HepG2 (cell line): ENCODE measurements around the gene COLEC12. TPM values are rescaled to one million over a fixed set of nuclear protein-coding genes. Genes with fewer than 3 reads are reported as not detected.

Experiments
- ARNTL ChIP-seq: sonication (generic); formaldehyde crosslinking; IDR thresholded peaks from 2 replicates; pipeline ENCODE4 v1.4.0; 2020; ENCODE audit warnings: mild to moderate bottlenecking, missing genetic modification reagents
- CBFB ChIP-seq: sonication (generic); formaldehyde crosslinking; IDR thresholded peaks from 2 replicates; pipeline ENCODE4 v1.4.0; 2020; ENCODE audit warnings: missing genetic modification reagents
- FOXA1 ChIP-seq, 2 experiments: fragments of 450-650 bp in 1 of 2; sonication (generic) in 1 of 2; formaldehyde crosslinking in 1 of 2; IDR thresholded peaks; 2 replicates each; pipeline versions ENCODE4 v1.4.0 to v1.6.1; 2016 to 2020; ENCODE audit warnings: missing genetic modification reagents in 1 of 2
- GATAD2A ChIP-seq: IDR thresholded peaks from 2 replicates; pipeline ENCODE4 v1.6.1; 2016
- KLF9 ChIP-seq: IDR thresholded peaks from 2 replicates; pipeline ENCODE4 v1.6.1; 2016; ENCODE audit warnings: low read depth
- MTA1 ChIP-seq: sonication (generic); formaldehyde crosslinking; IDR thresholded peaks from 2 replicates; pipeline ENCODE4 v1.4.0; 2020; ENCODE audit warnings: missing genetic modification reagents, mild to moderate bottlenecking, borderline replicate concordance
- PTBP1 ChIP-seq: fragments of 200-400 bp; formaldehyde crosslinking; IDR thresholded peaks from 2 replicates; pipeline ENCODE4 v1.6.1; 2018; ENCODE audit warnings: low read length, low read depth; ENCODE audit not compliant: poor library complexity, severe bottlenecking
- TCF7 ChIP-seq: sonication (generic); IDR thresholded peaks from 2 replicates; pipeline ENCODE4 v1.6.1; 2016; ENCODE audit warnings: antibody characterized with exemption, low read depth
- YEATS2 ChIP-seq: sonication (generic); formaldehyde crosslinking; IDR thresholded peaks from 2 replicates; pipeline ENCODE4 v1.4.0; 2020; ENCODE audit warnings: missing genetic modification reagents, borderline replicate concordance
- ZIK1 ChIP-seq: sonication (generic); formaldehyde crosslinking; IDR thresholded peaks from 2 replicates; pipeline ENCODE4 v1.5.0; 2020; ENCODE audit warnings: mild to moderate bottlenecking, low read depth, missing genetic modification reagents, borderline replicate concordance
- ZNF232 ChIP-seq: sonication (generic); formaldehyde crosslinking; IDR thresholded peaks from 2 replicates; pipeline ENCODE4 v1.4.0; 2020; ENCODE audit warnings: missing genetic modification reagents, borderline replicate concordance
- ZNF329 ChIP-seq: sonication (generic); formaldehyde crosslinking; IDR thresholded peaks from 2 replicates; pipeline ENCODE4 v1.9.0; 2021; ENCODE audit warnings: low read depth, mild to moderate bottlenecking, missing genetic modification reagents
- ZSCAN25 ChIP-seq: sonication (generic); formaldehyde crosslinking; IDR thresholded peaks from 2 replicates; pipeline ENCODE4 v1.8.0; 2022; ENCODE audit warnings: mild to moderate bottlenecking, missing genetic modification reagents
- polyA plus RNA-seq, 8 experiments: library from polyadenylated mRNA; depleted of rRNA in 3 of 8; stranded (reverse) in 7 of 8; unstranded in 1 of 8; fragments of >200 nt; fragmentation: Illumina TruSeq in 4 of 8; extraction: Trizol in 4 of 8; gene quantifications; 2 replicates each; pipeline versions ENCODE4 v1.2.1 to v1.2.3, GENCODE V29; 2011 to 2016; ENCODE audit warnings: low read depth in 4 of 8, missing spikeins in 1 of 8, mixed read lengths in 1 of 8; ENCODE audit not compliant: insufficient read depth in 1 of 8
- total RNA-seq, 5 experiments: library from RNA; depleted of rRNA; stranded (reverse); fragments of >200 nt; fragmentation: Illumina TruSeq; extraction: Trizol; gene quantifications; 2 replicates each; pipeline ENCODE4 v1.2.3, GENCODE V29; 2016; ENCODE audit warnings: low read depth in 1 of 5
- TF ChIP-seq, protein P1 (sequence below): sonication (generic); formaldehyde crosslinking; IDR thresholded peaks from 2 replicates; pipeline ENCODE4 v1.8.1; 2022; ENCODE audit warnings: mild to moderate bottlenecking, missing genetic modification reagents
- TF ChIP-seq, protein P2 (sequence below): sonication (generic); formaldehyde crosslinking; IDR thresholded peaks from 2 replicates; pipeline ENCODE4 v1.5.0; 2020; ENCODE audit warnings: missing genetic modification reagents
- TF ChIP-seq, protein P3 (sequence below): sonication (generic); formaldehyde crosslinking; IDR thresholded peaks from 2 replicates; pipeline ENCODE4 v1.5.1; 2020; ENCODE audit warnings: mild to moderate bottlenecking, missing genetic modification reagents, moderate library complexity

COLEC12 gene
- total and polyA plus RNA-seq, 2 of the 13 experiments (the other 11 are each of a cell fraction or from before 2014, with no cell fraction given): 0.02 to 0.11 TPM

DNA sequence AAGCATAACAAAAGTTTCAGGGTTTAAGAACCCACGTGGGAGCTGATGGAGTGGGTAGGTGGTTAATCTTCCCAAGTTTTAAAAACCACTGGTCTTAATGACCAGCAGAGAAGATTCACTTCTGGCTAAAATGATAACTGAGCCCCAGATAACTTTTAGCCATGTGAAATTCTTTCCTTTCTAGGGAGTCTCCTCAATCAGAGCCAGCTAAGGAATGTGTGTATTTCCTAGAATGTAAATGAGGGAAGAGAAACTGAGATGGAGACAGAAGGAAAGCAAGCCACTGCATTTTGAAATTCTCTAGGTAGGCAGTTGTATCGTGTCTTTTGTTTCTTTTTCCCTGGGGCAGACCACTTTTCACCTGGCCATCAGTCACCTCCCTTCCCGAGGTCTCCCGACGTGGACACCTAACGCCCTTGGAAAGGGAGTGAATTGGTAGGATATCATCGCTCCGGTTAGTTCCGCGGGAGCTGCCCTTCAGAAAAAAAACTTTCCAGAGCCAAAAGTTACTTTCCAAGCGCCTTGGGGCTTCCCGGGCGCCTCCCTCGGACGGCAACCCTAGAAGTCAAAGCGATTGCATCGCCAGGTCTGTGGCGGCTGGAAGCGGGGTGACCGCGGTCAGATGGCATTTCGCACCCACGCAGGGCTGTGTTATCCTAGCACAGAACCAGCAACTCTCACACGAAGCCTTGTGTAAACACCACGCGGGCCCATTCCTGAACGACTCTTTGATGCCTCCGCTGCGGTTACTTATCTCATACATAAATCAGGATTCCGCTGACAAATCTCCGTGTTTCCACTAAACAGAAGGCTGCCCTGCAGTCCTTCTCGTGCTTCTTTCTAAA lies 1.3 kb downstream of the COLEC12 start (continued):
- TF ChIP-seq CBFB (CRISPR knock-in tag): peak; percentile 75; the same call in 1 of the 2 replicates
- no peak for TF ChIP-seq ZNF232
- 0 out of 2 replicates have a peak, but pooled peaks have one; percentile 14 for TF ChIP-seq GATAD2A (CRISPR knock-in tag)
- TF ChIP-seq, protein P1, sequence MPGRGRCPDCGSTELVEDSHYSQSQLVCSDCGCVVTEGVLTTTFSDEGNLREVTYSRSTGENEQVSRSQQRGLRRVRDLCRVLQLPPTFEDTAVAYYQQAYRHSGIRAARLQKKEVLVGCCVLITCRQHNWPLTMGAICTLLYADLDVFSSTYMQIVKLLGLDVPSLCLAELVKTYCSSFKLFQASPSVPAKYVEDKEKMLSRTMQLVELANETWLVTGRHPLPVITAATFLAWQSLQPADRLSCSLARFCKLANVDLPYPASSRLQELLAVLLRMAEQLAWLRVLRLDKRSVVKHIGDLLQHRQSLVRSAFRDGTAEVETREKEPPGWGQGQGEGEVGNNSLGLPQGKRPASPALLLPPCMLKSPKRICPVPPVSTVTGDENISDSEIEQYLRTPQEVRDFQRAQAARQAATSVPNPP (CRISPR knock-in tag): no peak
- no peak for TF ChIP-seq ZSCAN25
- TF ChIP-seq KLF9: no peak
- TF ChIP-seq ZNF329 (CRISPR knock-in tag): no peak
- peak; percentile 48; the same call in 1 of the 2 replicates for TF ChIP-seq TCF7
- TF ChIP-seq, protein P2, sequence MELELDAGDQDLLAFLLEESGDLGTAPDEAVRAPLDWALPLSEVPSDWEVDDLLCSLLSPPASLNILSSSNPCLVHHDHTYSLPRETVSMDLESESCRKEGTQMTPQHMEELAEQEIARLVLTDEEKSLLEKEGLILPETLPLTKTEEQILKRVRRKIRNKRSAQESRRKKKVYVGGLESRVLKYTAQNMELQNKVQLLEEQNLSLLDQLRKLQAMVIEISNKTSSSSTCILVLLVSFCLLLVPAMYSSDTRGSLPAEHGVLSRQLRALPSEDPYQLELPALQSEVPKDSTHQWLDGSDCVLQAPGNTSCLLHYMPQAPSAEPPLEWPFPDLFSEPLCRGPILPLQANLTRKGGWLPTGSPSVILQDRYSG (CRISPR knock-in tag): no peak
- no peak for TF ChIP-seq MTA1 (CRISPR knock-in tag)
- TF ChIP-seq FOXA1 (IDR thresholded peaks at IDR 0.05): no peak
- peak; percentile 33; the same call in 1 of the 2 replicates for TF ChIP-seq FOXA1 (CRISPR knock-in tag; IDR thresholded peaks at IDR 0.05)
- TF ChIP-seq, protein P3, sequence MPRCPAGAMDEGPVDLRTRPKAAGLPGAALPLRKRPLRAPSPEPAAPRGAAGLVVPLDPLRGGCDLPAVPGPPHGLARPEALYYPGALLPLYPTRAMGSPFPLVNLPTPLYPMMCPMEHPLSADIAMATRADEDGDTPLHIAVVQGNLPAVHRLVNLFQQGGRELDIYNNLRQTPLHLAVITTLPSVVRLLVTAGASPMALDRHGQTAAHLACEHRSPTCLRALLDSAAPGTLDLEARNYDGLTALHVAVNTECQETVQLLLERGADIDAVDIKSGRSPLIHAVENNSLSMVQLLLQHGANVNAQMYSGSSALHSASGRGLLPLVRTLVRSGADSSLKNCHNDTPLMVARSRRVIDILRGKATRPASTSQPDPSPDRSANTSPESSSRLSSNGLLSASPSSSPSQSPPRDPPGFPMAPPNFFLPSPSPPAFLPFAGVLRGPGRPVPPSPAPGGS (CRISPR knock-in tag): no peak
- no peak for TF ChIP-seq PTBP1
- TF ChIP-seq YEATS2 (CRISPR knock-in tag): no peak
- no peak for TF ChIP-seq ZIK1 (CRISPR knock-in tag)
- TF ChIP-seq ARNTL (CRISPR knock-in tag): no peak
